HG03520 (cell line): ENCODE results near the gene AFF4.
"Not testable (repeated sequence)": the region's sequence is repeated elsewhere in the genome, so short reads cannot be mapped to it uniquely, and the experiment has no call there.

Experiments used
- ATAC-seq: cut with Tn5 transposase; IDR thresholded peaks from one replicate; pipeline ENCODE4 v1.9.1; 2021; ENCODE audit warnings: mild to moderate bottlenecking, moderate library complexity; ENCODE audit not compliant: unreplicated experiment

The AFF4 gene, protein sequence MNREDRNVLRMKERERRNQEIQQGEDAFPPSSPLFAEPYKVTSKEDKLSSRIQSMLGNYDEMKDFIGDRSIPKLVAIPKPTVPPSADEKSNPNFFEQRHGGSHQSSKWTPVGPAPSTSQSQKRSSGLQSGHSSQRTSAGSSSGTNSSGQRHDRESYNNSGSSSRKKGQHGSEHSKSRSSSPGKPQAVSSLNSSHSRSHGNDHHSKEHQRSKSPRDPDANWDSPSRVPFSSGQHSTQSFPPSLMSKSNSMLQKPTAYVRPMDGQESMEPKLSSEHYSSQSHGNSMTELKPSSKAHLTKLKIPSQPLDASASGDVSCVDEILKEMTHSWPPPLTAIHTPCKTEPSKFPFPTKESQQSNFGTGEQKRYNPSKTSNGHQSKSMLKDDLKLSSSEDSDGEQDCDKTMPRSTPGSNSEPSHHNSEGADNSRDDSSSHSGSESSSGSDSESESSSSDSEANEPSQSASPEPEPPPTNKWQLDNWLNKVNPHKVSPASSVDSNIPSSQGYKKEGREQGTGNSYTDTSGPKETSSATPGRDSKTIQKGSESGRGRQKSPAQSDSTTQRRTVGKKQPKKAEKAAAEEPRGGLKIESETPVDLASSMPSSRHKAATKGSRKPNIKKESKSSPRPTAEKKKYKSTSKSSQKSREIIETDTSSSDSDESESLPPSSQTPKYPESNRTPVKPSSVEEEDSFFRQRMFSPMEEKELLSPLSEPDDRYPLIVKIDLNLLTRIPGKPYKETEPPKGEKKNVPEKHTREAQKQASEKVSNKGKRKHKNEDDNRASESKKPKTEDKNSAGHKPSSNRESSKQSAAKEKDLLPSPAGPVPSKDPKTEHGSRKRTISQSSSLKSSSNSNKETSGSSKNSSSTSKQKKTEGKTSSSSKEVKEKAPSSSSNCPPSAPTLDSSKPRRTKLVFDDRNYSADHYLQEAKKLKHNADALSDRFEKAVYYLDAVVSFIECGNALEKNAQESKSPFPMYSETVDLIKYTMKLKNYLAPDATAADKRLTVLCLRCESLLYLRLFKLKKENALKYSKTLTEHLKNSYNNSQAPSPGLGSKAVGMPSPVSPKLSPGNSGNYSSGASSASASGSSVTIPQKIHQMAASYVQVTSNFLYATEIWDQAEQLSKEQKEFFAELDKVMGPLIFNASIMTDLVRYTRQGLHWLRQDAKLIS

GRCh38 chr5:132963171-132964104 is at the start of gene AFF4:
TSS of gene AFF4 (minus strand) at chr5:132963634. CDS start at chr5:132937189, 26,445 bp downstream.
- peak; percentile 89 for ATAC-seq

GRCh38 chr5:133008455-133008854 is 45.0 kb upstream of the AFF4 start:
- ATAC-seq = not testable (repeated sequence)

DNA sequence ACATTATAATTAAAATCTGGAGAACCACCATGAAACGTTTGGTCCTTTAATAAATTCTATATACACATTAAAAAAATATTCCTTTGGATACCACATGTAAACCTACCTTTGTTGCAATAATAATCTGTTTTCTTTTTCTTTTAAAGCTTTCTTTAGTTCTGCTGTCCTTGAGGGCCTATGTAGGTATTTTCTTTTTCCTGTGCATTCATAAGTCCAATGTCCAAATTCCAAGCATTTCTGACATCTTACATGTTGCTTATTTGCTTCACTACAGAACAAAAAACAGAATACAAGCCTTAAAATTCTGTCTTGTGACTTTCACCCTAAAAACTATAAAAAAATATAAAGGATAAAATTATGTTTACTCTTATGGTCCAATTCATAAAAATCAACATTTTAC is 43.2 kb upstream of the AFF4 start:
- ATAC-seq = no peak

DNA sequence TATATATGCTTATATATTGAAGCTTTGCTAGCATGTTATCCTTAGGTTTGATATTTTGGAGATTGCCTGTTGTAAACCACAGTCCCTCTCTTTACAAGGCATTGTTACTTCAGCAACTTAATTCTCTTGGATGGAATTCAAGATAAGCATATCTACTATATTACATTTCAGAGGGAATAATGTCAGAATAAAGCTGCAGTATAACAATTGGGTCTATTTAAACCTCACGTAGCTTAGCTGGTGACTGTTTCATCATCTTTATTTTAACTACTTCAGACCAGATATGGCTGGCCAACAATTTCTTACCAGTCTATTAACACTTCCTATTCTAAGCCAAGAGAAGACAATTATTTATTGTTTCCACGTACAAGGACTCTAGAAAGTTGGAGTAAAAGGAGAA is 35.8 kb upstream of the AFF4 start:
- no peak for ATAC-seq

DNA sequence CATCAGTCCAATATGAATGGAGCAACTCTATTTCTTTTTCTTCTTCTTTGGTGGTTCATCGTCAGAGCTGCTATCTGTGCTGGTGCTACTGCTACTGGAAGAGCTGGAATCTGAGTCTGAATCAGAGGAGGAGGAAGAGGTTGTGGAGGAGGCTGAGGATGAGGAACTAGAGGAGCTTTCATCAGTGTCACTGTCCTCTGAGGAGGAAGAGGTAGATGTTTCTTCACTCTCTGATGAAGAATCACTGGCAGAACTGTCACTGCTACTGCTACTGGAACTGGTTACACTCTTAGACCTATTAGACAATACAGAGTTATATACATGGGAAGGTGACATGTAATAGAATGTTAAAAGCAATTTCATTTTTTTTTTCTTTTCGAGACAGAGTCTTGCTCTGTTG is 35.1 kb upstream of the AFF4 start:
- ATAC-seq = no peak

GRCh38 chr5:132996307-132996706 is 32.9 kb upstream of the AFF4 start:
- no peak for ATAC-seq

GRCh38 chr5:132987531-132988408 is 24.3 kb upstream of the AFF4 start:
- ATAC-seq = no peak

- ATAC-seq = not testable (repeated sequence)
These were observed 19.5 kb upstream of the AFF4 start for GRCh38 chr5:132982971-132983370.

- ATAC-seq = no peak
These were observed 17.9 kb upstream of the AFF4 start for GRCh38 chr5:132981288-132981687.

- ATAC-seq = no peak
These were observed 16.5 kb upstream of the AFF4 start for GRCh38 chr5:132979976-132980375.

DNA sequence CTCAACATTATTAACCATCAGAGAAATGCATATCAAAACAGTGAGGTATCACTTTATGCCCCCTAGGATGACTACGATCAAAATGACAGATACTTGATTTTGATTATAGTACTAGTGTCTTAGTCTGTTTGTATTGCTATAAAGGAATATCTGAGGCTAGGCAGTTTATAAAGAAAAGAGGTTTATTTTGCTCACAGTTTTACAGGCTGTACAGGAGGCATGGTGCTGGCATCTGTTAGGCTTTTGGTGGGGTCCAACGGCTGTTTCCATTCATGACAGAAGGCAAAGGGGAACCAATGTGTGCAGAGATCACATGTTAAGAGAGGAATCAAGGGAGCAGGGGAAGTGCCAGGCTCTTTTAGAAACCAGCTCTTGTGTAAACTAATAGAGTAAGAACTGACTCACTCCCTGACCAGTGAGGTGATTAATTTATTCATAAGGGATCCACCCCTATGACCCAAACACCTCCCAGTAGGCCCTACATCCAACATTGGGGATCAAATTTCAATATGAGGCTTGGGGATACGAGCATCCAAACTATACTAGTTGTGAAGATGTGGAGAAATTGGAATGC is 16.0 kb upstream of the AFF4 start:
- no peak for ATAC-seq

DNA sequence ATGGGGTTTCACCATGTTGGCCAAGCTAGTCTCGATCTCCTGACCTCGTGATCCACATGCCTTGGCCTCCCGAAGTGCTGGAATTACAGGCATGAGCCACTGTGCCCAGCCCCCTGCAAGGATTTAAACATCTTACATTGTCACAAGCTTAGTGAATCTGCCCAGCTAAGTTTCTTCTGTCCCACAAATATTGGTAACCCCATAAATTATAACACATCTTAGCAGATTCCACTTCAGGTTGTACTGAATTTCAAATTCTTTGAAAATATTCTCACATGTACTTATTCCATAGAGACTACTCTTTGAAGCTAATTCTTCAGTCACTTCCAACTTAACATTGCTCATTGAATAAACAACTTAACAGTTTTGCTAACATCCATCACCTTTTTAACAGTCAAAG is 13.4 kb upstream of the AFF4 start:
- no peak for ATAC-seq

DNA sequence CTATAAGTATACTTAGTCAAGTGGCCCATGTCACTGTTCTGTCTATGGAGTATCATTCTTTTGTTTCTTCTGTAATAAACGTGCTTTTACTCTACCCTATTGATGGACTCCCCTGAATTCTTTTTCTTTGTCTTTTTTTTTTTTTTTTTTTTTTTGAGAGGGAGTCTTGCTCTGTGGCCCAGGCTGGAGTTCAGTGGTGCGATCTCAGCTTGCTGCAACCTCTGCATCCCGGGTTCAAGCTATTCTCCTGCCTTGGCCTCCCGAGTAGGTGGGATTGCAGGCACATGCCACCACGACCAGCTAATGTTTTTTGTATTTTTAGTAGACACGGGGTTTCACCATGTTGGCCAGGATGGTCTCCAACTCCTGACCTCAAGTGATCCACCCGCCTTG is 9.0 kb upstream of the AFF4 start:
- not testable (repeated sequence) for ATAC-seq

- no peak for ATAC-seq
These were observed 8.3 kb upstream of the AFF4 start for GRCh38 chr5:132971483-132972435.

GRCh38 chr5:132965120-132965519 is 1.7 kb upstream of the AFF4 start:
- ATAC-seq = no peak

DNA sequence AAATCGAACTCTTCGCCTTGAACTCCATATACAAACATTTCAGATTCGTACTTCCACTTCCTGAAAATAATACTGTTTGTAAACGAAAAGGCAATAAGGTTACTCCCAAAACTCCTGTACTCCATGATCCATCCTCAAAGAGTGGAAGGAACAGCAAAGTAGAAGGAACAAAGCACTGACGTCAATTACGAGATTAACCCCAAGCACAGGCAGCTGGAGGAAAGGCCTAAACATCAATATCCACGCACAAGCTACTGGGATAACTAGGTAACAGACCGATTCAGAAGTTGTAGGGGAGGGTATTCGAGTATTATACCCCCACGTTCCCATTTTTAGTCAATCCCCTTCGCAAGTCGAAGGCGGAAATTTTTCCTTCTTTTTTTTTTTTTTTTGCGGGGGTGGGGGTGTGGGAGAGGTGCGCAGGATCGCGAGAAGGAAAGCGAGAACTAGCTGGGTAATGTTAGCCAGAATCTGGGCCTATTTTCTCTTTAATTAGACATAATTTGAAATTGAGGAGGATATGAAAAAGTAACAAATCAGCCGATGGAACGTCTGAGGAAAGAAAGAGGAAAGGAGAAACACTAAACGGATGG is 909 bp downstream of the AFF4 start:
- ATAC-seq = no peak

DNA sequence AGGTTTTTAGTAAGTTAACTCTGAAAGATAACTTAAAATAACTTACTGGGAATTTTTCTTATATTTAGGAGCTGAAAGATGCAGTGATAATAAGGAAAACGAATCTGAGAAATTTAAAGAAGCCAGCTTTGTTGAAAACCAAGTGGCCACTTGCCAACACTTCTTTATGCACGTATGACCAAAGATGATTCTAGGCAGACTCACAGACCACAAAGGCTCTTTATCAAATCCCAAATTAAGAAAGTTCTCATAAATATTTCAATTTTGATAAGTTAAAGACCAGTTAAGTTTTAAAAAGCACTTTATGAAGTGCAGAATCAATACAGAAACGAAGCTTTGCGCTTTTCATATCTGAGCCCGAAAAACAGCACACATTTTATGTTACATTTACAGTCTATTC is 1.5 kb downstream of the AFF4 start:
- ATAC-seq = no peak
